Right ventricle myocardium superior (tissue), 1 donor: Measurements from ENCODE around the gene PKMYT1. TPM values are rescaled to one million over a fixed set of nuclear protein-coding genes. Genes with fewer than 3 reads are reported as not detected.

ENCODE experiments used
- ATAC-seq: fragments of 200-7000 bp; cut with Tn5 transposase; one replicate; pipeline ENCODE4 v1.9.1; 2020; ENCODE audit warnings: mild to moderate bottlenecking; ENCODE audit not compliant: poor library complexity
- DNase-seq: peaks from one replicate; pipeline ENCODE4 v3.0.0-alpha.2; 2020
- intact Hi-C: fragments of 100-400 bp; cut with DNase I; formaldehyde crosslinking; loops from one replicate; pipeline ENCODE4 v1.11.2; 2022
- total RNA-seq: library from RNA; stranded (reverse); fragmentation: NEBNext Ultra II Directional; extraction: Animal tissue kit (Norgen Biotek cat#: 25700); gene quantifications from one replicate; pipeline ENCODE4 v1.2.1, GENCODE V29; 2021
- donor health status: DM: no; HTN: yes; CAD: no; lungs with severe emphysema.

Gene PKMYT1
- total RNA-seq, 1 donor from 2014 or later: 1.1 TPM

GRCh38 chr16:3020247-3020603, 40.0 kb upstream of the PKMYT1 start, which contains the start of gene TNFRSF12A:
TNFRSF12A (plus strand) TSS chr16:3020368; CDS start chr16:3020398, 30 bp downstream.
- intact Hi-C loops: no loop called here
- DNase-seq (peak; percentile 89), ATAC-seq (peak; percentile 59)

- no peak for DNase-seq
- no peak for ATAC-seq
- intact Hi-C loops: no loop called here
Measured at GRCh38 chr16:3019594-3020246, 39.5 kb upstream of the PKMYT1 start.

- DNase-seq (no peak), ATAC-seq (no peak)
- intact Hi-C loops: no loop called here
Measured at GRCh38 chr16:3017794-3018506, 37.7 kb upstream of the PKMYT1 start, which contains the start of gene CLDN6. CLDN6 (minus strand) TSS chr16:3018183; CDS start chr16:3016021, 2,162 bp downstream.

GRCh38 chr16:3017344-3017743, 37.1 kb upstream of the PKMYT1 start:
- intact Hi-C loops: no loop called here
- no peak for DNase-seq
- ATAC-seq: no peak

DNA sequence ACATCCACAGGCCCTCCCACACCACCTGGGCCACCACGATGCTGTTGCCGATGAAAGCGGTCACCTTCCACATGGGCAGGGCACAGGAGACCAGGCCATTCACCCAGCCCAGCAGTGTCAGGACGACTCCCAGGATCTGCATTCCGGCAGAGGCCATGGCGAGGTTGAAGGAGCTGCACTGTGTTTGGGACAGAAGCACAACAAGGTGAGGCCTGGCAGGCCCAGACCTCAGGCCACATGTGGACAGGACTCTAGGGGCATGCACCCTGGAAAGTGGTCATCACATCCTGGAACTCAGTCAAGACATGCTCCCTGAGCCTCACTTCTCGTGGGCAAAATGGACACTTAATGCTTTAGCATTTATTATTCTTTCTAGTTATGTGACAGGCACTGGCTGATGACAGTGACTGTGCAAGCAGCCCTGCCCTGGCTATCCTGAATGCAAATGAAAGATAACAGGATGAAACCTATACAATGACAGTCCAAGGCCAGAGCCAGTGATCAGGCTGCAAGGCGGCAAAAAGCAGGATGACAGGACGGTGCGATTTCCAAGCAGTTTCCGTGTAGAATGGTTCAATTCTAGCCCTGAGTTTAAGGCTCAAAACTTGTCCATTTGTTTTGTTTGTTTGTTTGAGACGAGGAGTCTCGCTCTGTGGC, 35.7 kb upstream of the PKMYT1 start:
- intact Hi-C loops: no loop called here
- ATAC-seq: no peak
- no peak for DNase-seq

DNA sequence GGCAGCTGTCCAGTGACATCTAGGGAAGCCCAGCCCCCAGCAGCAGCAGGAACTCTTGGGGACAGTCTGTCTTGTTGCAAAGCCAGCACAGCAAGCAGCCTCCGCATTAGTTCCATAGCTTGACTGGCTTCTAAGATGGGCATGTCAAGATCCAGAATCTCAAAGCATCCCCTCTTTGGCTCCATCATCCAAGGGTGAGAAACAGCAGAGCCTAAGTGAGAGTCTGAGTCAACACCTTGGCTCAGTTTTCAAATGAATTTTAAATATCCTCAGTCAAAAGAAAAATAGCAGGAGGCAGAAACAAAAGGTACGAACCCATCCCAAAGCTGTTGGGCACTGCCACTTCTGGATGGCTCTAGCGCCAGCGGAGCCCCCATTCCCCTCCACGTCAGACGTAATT, 34.7 kb upstream of the PKMYT1 start:
- intact Hi-C loops: no loop called here
- ATAC-seq (no peak), DNase-seq (no peak)

- intact Hi-C loops: no loop called here
- DNase-seq (no peak), ATAC-seq (no peak)
Measured at GRCh38 chr16:3013998-3014690, 33.9 kb upstream of the PKMYT1 start.

GRCh38 chr16:3013491-3013951, 33.3 kb upstream of the PKMYT1 start:
- intact Hi-C loops: no loop called here
- DNase-seq: no peak
- no peak for ATAC-seq

DNA sequence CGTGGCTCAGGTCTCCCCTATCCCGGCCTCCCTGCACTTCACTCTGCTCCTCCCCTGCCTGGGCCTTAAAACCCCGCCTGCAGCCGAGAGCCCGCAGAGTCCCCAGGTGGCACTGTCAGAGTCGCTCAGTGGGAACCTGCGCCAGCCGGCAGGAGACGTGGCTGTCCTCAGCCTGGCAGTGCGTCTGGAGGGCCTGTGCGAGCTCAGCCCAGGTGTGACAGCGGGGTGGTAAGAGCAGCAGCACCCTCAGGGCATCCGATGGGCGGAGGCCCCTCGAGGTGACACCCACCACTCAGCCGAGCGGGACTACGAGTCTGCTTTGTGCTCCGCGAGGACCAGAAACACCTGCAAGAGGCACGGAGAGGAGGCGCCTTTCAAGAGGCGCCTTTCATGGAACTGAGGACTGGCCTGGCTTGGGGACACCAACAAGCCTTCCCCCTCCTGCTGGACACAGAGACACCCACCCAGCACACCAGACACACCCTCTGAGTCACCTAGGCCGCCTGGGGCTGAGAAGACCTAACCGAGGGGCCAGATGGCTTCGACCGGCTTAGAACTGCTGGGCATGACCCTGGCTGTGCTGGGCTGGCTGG, 32.7 kb upstream of the PKMYT1 start, which contains the start of gene CLDN9:
CLDN9 (plus strand) TSS at position 96 of the 593 bp plus-strand sequence; CDS start at position 536, 440 bp downstream.
- ATAC-seq (peak; percentile 14), DNase-seq (no peak)
- intact Hi-C loops: no loop called here

- intact Hi-C loops: no loop called here
- ATAC-seq (no peak), DNase-seq (no peak)
Measured at GRCh38 chr16:3012246-3012645, 32.0 kb upstream of the PKMYT1 start.

DNA sequence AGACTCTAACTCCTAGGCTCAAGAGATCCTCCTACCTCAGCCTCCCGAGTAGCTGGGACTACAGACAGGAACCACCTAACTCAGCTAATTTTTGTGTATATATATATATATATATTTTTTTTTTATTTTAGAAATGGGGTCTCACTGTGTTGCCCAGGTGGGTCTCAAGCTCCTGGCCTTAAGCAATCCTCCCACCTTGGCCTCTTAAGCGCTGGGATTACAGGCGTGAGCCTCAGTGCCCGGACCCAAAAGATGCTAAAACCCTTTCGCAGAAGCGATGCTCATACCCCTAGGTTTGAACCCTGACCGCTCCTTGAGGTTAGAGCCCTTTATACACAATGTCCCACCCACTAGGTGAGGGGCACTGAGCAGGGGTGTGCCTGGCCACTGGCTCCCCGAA, 30.3 kb upstream of the PKMYT1 start:
- intact Hi-C loops: no loop called here
- DNase-seq: no peak
- ATAC-seq: no peak

DNA sequence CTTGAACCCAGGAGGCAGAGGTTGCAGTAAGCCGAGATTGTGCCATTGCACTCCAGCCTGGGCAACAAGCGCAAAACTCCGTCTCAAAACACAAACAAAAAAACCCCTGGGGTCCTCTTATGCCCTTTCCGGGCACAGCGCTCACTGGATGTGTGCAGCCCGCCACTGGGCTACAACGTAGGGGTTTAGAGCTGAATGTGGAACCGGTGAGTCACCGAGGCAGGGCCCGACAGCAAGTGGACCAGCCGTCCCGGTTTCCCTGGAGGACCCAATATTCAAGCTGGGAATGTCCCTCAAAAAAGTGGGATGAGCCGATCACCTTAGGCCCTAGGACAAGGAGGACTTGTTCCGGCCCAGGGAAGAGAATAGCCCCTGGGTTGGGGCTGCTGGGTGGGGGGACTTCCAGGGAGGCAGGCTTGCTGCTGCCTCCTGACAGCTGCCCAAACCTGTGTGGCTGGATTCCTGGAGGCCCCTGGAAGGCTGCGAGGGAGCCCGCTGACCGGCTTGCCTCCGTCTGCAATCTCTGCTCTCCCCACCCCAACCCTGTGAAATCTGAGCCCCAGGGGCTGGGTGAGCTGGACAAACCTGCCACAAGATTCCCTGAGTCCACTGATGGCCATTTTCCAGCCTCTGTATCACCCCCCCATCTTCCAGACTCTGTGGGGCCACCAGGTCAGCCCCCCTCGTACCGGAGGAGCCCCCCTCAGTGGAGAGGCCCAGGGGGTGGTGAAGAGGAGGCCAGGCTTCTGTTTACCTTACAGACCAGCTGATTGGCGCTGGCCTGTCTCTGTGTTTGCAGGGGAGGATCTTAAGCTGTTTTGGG, 29.5 kb upstream of the PKMYT1 start:
- ATAC-seq: no peak
- intact Hi-C loops: no loop called here
- no peak for DNase-seq

DNA sequence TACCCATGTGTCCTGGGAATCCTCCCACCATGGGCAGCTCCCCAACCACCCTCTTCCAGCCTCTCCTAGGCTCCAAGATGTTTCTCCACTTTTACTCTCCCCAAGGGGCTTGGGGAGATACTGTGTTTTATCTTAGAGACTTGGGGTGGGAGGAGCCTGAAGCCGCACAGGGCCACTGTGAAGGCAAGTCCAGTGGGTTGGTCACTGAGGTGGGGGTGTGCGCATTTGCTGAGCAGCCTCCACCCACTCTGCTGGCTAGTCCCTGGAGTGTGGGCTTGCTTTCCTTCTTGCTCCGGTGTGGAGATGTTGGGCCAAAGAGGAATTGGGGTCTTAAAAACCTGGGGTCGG, 28.4 kb upstream of the PKMYT1 start:
- DNase-seq (no peak), ATAC-seq (no peak)
- intact Hi-C loops: no loop called here

DNA sequence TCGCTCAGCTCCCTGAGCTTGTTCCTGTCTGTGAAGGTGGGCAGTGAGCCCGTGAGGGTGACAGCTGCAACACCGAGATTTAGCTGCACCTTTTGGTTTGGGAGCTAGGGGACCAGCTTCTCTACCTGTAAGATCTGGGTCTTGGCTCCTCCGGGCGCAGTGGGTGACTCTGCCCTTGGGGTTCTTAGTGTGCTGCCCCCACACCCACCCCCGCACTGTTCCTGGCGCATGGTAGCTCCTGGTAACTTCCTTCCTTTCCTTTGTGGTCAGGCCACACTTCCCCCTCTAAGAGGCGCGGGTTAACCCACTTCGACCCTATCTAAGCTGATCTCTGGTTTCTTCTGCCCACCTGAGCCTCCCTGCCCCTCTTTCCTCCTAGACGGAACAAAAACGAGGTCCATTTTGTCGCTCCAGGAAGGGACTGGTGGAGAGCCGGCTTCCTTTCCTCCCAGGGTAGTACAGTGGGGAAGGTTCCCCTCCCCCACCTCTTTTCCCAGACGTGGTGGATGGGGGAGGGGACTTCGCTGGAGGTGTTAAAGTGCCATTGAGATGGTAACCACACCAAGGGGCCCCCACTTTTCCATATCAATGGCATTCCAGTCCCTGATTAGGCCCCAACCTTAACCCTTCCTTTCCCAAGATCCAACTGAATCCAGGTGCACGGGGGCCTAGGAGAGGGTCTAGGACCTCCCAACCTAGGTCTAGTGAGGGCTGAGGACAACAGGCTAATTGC, 27.9 kb upstream of the PKMYT1 start:
- intact Hi-C loops: no loop called here
- DNase-seq: no peak
- ATAC-seq: no peak

- intact Hi-C loops: no loop called here
- DNase-seq: no peak
- no peak for ATAC-seq
Measured at GRCh38 chr16:3007059-3007956, 27.1 kb upstream of the PKMYT1 start.

GRCh38 chr16:3004781-3005284, 24.6 kb upstream of the PKMYT1 start:
- intact Hi-C loops: no loop called here
- ATAC-seq (no peak), DNase-seq (no peak)
